Measurements from ENCODE around the gene UBE2Q2.
"Not testable (repeated sequence)": the region's sequence is repeated elsewhere in the genome, so short reads cannot be mapped to it uniquely, and the experiment has no call there.

UBE2Q2 gene

GRCh38 chr15:75827691-75828090 lies 15.6 kb upstream of the UBE2Q2 start:
- peak; percentile 19 for DNase-seq

GRCh38 chr15:75828429-75828828 lies 14.8 kb upstream of the UBE2Q2 start:
- DNase-seq = no peak

GRCh38 chr15:75830910-75831805 lies 12.1 kb upstream of the UBE2Q2 start:
- no peak for DNase-seq

- no peak for DNase-seq
Observed at GRCh38 chr15:75831806-75832102, 11.5 kb upstream of the UBE2Q2 start.

GRCh38 chr15:75832114-75832513 lies 11.1 kb upstream of the UBE2Q2 start:
- DNase-seq = no peak

GRCh38 chr15:75834021-75834420 lies 9.2 kb upstream of the UBE2Q2 start:
- no peak for DNase-seq

- DNase-seq = no peak
Observed at GRCh38 chr15:75835990-75836958, 7.0 kb upstream of the UBE2Q2 start.

GRCh38 chr15:75836959-75837334 lies 6.3 kb upstream of the UBE2Q2 start:
- DNase-seq = peak; percentile 84

GRCh38 chr15:75840659-75841058 lies 2.6 kb upstream of the UBE2Q2 start:
- peak; percentile 75 for DNase-seq

- no peak for DNase-seq
Observed at GRCh38 chr15:75841626-75842025, 1.6 kb upstream of the UBE2Q2 start.

GRCh38 chr15:75843678-75844581 lies 683 bp downstream of the UBE2Q2 start:
- DNase-seq = peak; percentile 61

- DNase-seq = no peak
Observed at GRCh38 chr15:75844629-75845335, 1.5 kb downstream of the UBE2Q2 start.

GRCh38 chr15:75849167-75849566 lies 5.9 kb downstream of the UBE2Q2 start:
- no peak for DNase-seq

- no peak for DNase-seq
Observed at GRCh38 chr15:75850708-75851107, 7.5 kb downstream of the UBE2Q2 start.

- peak; percentile 14 for DNase-seq
Observed at GRCh38 chr15:75851566-75851965, 8.3 kb downstream of the UBE2Q2 start.

GRCh38 chr15:75857886-75858285 lies 14.6 kb downstream of the UBE2Q2 start:
- no peak for DNase-seq

GRCh38 chr15:75861750-75862402 lies 18.6 kb downstream of the UBE2Q2 start:
- DNase-seq = no peak

- no peak for DNase-seq
Observed at GRCh38 chr15:75862796-75863195, 19.5 kb downstream of the UBE2Q2 start.

GRCh38 chr15:75864213-75865059 lies 21.2 kb downstream of the UBE2Q2 start:
- DNase-seq = no peak

GRCh38 chr15:75866045-75866444 lies 22.8 kb downstream of the UBE2Q2 start:
- DNase-seq = not testable (repeated sequence)

- no peak for DNase-seq
Observed at GRCh38 chr15:75866916-75867315, 23.7 kb downstream of the UBE2Q2 start.

Data from fibroblast of skin of right biceps (primary cell).